Femur (tissue), 1 donor: ENCODE results near the gene EIF2B5.
A peak's percentile ranks its signal among the peaks of the same experiment; 100 is the strongest.
"Not testable (repeated sequence)": the region's sequence is repeated elsewhere in the genome, so short reads cannot be mapped to it uniquely, and the experiment has no call there.

Source experiments
- DNase-seq: peaks from one replicate; pipeline ENCODE4 v3.0.0-alpha.2; 2017

The EIF2B5 gene

DNA sequence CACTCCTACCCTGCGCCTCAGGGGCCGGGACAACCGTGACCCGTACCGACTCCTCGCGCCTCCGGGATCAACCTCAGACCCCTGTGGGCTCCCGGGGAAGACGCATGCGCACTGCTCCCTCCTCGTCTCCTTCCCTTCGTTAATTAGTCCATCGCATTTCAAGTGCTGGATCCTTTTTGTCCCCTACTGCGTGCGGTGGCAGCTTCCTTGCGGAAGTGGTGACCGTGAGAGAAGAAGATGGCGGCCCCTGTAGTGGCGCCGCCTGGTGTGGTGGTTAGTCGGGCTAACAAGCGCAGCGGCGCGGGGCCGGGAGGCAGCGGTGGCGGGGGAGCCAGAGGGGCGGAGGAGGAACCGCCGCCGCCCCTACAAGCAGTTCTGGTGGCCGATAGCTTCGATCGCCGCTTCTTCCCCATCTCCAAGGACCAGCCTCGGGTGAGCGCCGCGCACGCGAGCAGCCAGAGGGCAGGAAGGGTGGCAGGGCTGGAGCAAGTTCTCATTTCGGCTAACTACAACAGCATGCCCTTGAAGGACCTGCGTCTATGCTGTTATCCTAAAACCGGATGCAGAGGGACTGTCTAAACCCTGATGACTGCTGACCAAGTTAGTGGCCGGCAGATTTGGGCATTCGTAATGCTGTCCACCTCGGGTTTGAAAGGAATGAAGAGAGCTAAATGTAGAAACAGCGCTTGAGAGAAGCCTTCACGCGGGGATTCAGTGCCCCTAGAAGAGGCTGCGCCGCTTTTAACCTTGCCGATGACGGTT lies at the start of gene EIF2B5:
EIF2B5 (plus strand) TSS at position 210 of the 762 bp plus-strand sequence; CDS start at position 238, 28 bp downstream.
- DNase-seq, result peak; percentile 95

DNA sequence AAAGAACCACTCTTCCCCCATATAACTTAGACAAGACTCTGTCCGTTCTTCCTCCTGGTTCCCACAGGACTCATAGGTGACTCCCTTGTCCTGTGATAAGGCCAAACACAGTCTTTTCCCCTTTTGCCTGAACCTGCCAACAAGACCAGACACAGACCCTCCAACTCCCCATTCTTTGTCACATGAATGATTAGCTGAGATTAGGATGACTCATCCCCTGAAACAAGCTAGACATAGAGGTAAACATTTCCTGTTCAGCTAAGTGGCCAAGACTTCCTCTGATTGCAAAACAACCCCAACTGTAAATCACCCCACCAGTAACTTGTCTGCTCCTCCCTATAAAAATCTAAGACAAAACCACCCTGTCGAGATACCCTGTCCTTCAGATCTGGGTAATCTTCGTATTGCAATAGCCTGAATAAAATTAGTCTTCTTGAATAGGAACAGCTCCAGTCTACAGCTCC lies 49.7 kb upstream of the EIF2B5 start:
- no peak for DNase-seq

DNA sequence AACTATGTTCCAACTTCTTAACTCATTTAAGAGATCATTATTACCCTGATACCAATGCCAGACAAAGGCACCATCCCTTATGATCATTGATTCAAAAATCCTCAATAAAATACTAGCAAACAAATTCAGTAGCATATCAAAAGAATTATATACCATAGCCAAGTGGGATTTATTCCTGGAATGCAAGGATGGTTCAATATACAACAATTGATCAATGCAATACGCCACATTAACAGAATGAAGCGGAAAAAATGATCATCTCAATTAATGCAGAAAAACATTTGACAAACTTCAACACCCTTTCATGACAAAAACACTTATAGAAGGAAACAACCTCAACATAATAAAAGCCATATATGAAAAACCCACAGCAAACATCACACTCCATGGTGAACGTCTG lies 43.0 kb upstream of the EIF2B5 start:
- no peak for DNase-seq

DNA sequence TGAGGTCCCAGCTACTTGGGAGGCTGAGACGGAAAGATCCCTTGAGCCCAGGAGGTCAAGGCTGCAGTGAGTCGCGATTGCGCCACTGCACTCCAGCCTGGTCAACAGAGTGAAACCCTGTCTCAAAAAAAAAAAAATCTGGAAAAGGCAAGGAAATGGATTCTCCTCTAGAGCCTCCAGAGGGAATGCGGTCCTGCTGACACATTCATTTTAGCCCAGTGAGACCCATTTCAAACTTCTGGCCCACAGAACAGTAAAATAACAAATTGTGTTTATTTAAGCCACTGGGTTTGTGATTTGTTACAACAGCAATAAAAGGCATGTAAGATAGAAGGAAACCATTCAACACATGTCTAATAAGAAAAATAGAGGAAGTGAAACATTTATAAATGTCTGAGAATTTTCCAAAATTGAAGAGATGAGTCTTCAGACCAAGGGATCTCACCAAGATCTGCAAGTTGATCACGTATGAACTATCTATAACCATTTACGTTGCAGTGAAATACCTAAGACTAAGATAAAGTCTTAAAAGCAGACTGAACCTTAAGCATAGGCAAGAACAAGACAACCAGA lies 38.3 kb upstream of the EIF2B5 start, which contains the start of gene HTR3E:
HTR3E (plus strand) TSS at position 254 of the 573 bp plus-strand sequence. CDS start 466 bp downstream, outside the sequence.
- DNase-seq, result no peak

DNA sequence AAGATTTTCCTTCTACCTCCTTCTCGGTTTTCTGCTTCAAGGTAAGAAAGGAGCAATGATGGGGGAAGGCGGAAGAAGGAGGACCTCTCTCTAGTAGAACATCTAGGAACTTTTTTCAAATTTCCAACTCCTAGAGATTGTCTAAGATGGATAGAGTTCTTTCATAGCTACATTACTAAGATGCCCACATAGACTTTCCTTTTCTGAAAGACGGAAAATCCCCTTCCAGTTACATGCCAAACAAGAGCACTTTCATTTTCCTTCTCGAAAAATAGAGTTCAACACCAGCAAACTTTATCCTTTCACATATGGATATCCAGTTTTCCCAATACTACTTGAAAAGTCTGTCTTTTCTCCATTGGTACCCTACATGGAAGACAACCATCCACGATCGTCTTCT lies 37.6 kb upstream of the EIF2B5 start:
- no peak for DNase-seq

DNA sequence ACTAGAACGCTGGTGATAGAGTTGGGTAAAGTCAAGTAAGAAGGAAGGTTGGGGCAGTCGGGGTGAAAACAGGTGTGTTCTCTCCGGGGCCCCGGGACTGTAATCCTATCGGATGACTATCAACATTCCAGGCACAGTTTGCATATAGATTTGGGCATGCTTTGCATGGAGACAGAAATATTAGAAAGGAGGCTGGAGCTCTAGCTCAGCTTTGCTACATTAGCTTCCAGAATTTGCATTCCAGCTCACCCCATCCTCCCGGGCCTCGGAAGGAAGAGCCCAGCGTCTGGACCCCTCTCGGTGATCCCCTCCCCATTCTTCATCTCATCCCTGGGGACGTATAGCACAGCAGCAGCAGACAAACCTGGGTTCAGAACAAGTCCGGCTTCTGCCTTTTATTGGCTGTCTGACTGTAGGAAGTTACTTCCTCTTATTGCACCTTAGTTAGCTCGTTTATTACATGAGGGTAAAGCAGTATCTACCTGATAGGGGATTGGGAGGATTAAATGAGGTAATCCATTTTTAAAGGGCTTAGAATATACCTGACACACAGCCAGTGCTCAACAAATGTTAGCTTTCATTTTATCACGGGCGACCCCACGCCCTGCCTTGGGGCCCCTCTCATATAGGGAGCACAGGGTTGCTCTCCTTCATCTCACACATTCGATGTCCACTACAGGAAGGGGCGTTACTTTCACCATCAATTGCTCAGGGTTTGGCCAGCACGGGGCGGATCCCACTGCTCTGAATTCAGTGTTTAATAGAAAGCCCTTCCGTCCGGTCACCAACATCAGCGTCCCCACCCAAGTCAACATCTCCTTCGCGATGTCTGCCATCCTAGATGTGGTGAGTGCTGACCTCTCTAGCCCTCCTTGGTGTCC lies 35.1 kb upstream of the EIF2B5 start:
- DNase-seq, result no peak

DNA sequence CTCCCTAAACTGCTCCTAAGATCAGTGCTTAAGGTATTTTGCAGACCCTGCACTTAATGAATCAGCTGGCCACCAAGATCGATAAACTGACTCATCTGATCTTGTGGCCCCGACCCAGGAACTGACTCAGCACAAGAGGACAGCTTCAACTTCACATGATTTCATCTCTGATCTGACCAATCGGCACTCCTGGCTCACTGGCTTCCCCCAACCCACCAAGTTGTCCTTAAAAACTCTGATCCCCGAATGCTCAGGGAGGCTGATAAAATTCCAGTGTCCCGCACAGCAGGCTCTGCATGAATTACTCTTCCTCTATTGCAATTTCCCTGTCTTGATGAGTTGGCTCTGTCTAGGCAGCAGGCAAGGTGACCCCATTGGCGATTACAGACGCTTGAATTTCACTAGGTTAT lies 24.8 kb upstream of the EIF2B5 start:
- DNase-seq, result no peak

DNA sequence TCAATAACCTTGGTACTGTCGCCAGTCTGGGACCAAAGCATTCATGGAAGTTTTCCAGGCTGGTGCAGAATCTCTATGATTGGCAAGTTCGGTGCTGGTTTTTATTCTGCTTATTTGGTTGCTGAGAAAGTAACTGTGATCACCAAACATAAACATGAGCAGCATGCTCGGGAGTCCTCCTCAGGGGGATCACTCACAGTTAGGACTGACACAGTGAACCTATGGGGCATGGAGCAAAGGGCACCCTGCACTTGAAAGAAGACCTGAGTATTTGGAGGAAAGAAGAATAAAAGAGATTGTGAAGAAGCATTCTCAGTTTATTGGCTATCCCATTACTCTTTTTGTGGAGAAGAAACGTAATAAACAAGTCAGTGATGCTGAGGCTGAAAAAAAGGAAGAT lies 19.1 kb upstream of the EIF2B5 start:
- no peak for DNase-seq

DNA sequence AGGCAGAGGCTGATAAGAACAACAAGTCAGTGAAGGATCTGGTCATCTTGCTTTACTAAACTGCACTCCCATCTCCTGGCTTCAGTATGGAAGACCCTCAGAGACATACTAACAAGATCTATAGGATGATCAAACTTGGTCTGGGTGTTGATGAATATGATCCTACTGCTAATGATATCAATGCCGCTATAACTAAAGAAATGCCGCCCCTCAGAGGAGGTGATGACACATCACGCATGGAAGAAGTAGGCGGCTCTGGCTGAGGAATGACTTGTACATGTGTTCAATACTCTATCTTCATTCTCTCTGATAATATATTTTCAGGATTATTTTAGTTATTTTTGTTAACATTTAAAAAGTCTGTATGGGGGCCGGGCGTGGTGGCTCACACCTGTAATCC lies 17.5 kb upstream of the EIF2B5 start:
- no peak for DNase-seq

DNA sequence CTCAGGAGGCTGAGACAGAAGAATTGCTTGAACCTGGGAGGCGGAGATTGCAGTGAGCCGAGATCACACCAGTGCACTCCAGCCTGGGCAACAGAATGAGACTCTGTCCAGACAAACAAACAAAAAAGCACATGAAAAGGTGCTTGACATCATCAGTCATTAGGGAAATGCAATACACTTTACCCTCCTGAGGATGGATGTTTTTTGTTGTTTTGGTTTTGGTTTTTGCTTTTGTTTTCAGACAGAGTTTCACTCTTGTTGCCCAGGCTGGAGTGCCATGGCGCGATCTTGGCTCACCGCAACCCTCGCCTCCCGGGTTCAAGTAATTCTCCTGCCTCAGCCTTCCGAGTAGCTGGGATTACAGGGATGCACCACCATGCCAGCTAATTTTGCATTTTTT lies 14.1 kb upstream of the EIF2B5 start:
- DNase-seq, result not testable (repeated sequence)

DNA sequence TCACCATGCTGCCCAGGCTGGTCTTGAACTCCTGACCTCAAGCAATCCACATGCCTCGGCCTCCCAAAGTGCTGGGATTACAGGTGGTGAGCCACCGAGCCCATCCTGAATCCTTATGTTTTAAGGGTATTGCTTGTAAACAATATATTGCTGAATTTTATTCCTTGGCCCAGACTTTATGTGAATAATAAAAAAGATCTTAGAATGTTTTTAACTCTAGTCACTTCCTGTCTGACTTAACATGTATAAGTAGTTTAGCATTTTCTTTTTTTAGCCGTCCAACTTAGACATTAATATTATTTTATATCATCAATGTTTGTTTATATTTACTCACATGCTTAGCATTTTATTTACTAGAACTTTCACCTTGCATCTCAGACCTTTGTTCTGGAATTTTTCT lies 9.2 kb upstream of the EIF2B5 start:
- DNase-seq, result no peak

DNA sequence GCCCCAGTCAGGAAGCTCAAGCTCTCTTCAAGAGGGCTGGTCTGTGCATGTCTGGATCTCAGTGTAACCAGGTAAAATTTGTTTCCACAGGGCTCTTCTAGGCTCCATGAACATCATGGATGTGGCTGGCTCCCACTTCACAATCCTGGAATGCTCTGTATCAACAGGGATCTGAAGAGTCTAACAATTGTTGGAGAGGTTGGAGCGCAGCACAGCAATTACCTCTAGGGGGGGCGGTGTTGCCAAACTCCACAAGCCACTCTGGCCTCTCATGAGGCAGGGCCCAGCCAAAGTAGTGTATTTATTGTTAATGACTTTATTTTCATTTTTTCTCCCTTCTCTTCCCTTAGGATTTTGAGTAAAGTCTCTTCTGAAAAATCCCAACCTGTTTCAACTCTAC lies 6.1 kb upstream of the EIF2B5 start:
- DNase-seq, result no peak

DNA sequence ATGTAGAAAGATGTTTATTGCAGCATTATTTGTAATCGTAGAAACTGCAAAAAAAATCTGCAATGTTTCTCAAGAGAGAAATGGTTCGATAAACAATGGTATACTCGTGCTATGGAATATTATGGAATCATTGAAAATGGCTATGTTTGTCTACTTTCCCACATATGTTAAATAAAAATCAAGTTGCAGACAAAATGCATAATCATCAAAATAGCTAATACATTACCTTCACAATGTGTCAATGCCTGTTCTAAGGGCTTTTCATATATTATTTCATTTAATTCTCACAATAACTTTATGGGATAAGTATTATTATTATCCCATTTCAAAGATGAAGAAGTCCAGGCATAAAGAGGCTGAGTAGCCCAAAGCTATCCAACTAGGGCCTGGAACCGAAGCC lies 2.2 kb upstream of the EIF2B5 start:
- DNase-seq, result no peak

DNA sequence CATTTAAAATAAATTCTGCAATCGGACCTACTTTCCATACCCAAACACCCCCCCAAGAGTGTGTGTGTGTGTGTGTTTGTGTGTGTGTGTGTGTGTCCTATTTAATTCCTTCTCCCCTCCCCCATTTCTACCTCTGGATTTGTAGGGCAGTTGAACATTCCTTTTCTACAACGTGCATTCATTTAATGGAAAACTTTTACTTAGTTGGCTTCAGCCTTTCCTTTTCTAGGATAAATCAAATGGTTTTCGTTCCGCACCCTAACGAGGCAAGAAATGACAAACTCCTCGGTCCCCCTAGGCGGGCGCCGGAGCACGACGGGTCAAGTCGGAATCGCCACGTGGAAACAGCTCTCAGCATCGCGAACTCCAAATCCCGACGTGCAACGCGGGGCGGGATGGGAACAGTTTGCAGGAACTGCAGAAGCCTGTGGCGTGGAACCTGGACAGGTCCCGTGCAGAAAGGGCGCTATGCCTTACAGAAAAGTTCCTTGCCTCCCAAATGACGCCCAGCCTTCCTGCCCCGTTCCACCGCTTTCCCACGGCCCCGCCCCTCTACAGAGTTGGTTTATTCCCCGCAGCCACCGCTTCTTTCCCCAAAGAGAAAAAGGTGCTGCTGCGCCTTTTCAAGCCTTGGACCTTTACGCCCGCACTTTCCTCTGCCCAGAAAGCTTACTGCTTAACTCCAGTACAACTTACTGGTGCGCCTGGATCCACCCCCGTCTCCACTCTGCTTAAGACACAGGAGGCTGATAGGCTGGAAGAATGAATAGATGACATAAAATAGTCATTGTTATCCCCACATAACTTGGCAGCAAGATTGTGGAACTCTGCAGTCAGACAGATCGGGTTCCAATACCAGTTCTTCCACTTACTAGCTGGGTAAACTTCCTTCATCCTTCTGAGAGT lies 1.1 kb upstream of the EIF2B5 start:
- peak; percentile 93 for DNase-seq

DNA sequence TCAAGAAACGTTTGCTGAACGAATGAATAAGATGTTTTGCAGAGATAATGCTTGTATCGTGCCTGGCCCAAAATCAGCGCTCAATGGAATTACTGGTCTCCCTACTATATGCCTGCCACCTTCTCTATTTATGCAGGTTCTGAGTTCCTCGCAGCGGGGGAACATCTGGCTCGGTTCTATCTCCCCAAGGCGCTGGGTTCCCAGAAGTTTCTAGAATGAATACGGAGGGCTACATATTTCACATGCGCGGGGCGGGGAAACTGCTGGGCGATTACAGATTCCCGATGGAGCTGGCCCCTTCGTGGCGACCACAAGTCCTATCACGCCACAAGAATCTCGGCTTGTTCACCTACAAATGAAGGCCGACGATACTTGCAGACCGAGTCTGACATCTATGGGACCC lies 411 bp upstream of the EIF2B5 start:
- no peak for DNase-seq

DNA sequence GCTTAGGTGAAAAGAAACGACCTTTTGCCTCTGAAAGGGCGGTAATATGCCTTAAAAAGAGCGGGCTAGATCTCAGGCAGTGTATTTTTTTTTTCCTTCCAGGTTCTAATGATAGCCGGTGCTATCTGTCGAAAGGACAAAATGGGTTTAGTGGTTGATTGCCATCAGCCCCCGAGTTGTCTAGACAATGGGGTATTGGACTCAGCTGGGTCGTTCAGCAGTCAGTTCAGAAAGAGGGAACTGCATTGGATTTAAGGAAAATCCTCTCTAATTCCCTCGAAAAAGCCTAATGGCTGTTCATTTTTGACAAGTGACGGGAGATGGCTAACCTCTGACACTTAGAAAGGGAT lies 728 bp downstream of the EIF2B5 start:
- no peak for DNase-seq

DNA sequence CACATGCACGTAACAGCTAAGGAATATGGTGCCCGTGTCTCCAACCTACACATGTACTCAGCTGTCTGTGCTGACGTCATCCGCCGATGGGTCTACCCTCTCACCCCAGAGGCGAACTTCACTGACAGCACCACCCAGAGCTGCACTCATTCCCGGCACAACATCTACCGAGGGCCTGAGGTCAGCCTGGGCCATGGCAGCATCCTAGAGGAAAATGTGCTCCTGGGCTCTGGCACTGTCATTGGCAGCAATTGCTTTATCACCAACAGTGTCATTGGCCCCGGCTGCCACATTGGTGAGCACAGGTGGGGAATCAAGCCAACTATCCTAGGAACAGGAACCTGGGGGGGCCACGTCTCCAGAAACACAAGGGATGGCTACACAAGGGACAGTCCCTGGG lies 5.3 kb downstream of the EIF2B5 start:
- no peak for DNase-seq

DNA sequence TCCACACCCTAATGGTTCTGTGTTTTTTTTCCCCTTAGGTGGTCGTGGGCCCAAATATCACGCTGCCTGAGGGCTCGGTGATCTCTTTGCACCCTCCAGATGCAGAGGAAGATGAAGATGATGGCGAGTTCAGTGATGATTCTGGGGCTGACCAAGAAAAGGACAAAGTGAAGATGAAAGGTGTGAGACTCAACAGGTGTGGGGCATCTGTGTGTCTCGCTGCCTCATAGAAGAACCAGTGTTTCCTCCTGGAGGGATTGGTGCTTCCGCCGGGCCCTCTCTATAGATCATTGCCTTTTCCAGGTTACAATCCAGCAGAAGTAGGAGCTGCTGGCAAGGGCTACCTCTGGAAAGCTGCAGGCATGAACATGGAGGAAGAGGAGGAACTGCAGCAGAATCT lies 7.0 kb downstream of the EIF2B5 start:
- DNase-seq, result no peak

DNA sequence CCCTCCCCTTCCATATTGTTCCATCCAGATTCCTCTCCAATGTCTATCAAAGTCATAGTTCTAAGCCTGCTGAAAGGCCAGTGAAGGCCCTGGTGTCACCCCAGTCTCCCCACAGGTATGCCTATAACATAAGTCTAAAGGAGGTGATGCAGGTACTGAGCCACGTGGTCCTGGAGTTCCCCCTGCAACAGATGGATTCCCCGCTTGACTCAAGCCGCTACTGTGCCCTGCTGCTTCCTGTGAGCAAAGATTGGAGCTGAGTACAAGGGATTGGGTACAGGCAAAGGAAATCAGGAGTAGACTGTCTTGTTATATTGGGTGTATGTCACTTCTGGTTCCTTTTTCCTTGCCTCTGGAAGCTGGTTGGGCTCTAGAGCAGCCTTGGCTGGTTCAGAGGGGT lies 8.2 kb downstream of the EIF2B5 start:
- no peak for DNase-seq

DNA sequence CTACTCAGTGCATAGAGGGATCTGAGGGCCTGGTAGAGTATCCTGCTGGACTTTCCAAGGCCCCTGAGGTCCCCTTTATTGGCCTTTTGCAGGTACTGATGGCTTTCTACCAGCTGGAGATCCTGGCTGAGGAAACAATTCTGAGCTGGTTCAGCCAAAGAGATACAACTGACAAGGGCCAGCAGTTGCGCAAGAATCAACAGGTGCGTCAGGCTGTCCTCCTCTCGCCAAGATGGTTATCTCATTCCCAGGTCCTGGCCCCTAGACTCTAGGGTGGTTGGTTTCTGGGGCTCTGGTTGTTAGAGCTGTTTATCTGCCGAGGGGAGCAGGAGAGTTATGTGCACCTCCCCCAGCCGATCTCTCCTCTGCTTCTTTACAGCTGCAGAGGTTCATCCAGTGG lies 9.3 kb downstream of the EIF2B5 start:
- no peak for DNase-seq

DNA sequence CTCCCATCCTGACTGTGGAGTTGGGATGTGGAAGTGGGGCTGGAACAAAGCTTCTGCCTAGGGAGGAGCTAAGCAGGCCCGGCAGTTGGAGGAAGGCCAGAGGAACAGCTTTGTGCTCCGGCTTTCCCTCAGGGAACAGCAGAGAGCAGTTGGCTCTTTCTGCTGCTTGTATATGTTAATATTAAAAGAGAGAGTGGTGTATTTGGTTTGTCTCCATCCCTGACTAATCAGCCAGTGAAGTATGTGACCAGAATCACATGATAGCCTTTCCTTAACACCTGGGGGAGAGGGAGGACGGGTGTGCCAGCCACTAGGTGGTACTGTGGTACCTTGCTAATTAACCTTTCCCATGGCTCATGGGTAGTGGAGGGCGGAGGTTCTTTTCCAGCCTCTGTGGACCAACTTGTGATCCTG lies 10.0 kb downstream of the EIF2B5 start:
- DNase-seq, result peak; percentile 79

DNA sequence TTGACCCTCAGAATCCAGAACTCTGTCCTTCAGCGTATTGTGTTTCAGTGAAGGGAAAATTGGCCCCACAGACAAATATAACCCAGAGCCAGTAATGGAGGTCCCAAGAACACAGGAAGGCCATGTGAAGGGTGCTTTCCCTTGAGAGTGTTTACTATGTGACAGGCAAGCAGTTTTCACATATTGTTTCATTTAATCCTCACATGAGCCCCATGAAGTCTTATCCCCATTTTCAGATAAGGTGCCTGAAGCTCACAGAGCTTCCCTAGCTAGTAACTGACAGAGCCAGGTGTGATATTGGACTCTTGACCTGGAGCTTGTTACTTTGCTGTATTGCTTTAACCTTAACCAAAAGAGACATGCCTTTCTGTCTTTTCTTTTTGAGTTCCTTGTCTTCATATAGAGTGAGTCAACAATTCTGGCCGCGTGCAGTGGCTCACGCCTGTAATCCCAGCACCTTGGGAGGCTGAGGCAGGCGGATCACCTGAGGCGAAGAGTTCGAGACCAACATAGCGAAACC lies 10.7 kb downstream of the EIF2B5 start:
- DNase-seq, result no peak
